Activated CD8-positive, alpha-beta memory T cell treated with anti-CD3 and anti-CD28 coated beads, Interleukin-2, amount 10 ng/mL, durations not matched to agents 7 days and 5 days (primary cell): ENCODE results near the gene SGCE. TPM values are rescaled to one million over a fixed set of nuclear protein-coding genes. Genes with fewer than 3 reads are reported as not detected.

Experiments
- ATAC-seq: fragments of 150-1000 bp; cut with Tn5 transposase; one replicate; pipeline ENCODE4 v1.10.0; 2021; ENCODE audit warnings: moderate library complexity
- CTCF ChIA-PET: fragments of 350-600 bp; sonication (Branson Sonifier 250); formaldehyde crosslinking; loops from one replicate; lab custom pipeline; 2021; ENCODE audit warnings: antibody characterized with exemption; lab: Charles Lee
- DNase-seq: peaks from one replicate; pipeline ENCODE4 v3.0.0-alpha.2; 2020
- H3K27ac Mint-ChIP-seq: one replicate; pipeline ENCODE4 v1.8.0; 2021; ENCODE audit warnings: mild to moderate bottlenecking, mixed read lengths
- H3K27me3 Mint-ChIP-seq: one replicate; pipeline ENCODE4 v1.8.0; 2021; ENCODE audit warnings: mixed read lengths
- H3K36me3 Mint-ChIP-seq: one replicate; pipeline ENCODE4 v1.8.0; 2021; ENCODE audit warnings: mild to moderate bottlenecking, mixed read lengths
- H3K4me1 Mint-ChIP-seq: one replicate; pipeline ENCODE4 v1.8.0; 2021; ENCODE audit warnings: mixed read lengths
- H3K4me3 Mint-ChIP-seq: one replicate; pipeline ENCODE4 v1.8.0; 2021; ENCODE audit warnings: mild to moderate bottlenecking, moderate library complexity, mixed read lengths
- H3K9me3 Mint-ChIP-seq: one replicate; pipeline ENCODE4 v1.8.0; 2022; ENCODE audit warnings: low read depth, mixed read lengths
- total RNA-seq, 2 experiments: library from RNA; stranded (reverse); gene quantifications; one replicate each; pipeline ENCODE4 v1.2.3, GENCODE V29; 2021

The SGCE gene
- total RNA-seq, 2 experiments from 2014 or later = 2.4 to 3.2 TPM

DNA sequence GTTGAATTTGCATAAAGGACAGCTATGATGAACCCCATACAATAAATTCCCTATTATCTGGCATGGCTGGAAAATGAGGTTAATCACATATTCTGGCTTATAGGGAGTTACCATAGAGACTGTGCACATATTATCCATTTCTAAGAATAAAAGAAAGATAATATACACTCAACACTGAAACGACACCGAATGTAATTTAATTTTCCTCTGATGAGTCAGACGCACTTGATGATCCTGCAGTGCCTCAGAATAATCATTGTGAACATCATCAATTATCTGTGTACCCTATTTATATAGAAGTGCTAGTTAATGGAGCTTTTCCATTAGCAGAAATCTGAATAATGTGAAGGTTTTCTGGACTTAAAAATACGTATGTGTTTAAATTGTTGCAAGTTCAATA lies 60.2 kb downstream of the SGCE start:
- no peaks in the 10 kb centered on the region for H3K4me1 Mint-ChIP-seq
- H3K4me3 Mint-ChIP-seq = no peak overlapping the region
- no peaks in the 10 kb centered on the region for H3K27me3 Mint-ChIP-seq
- H3K27ac Mint-ChIP-seq = no peak overlapping the region
- CTCF ChIA-PET = no interaction called here
- H3K36me3 Mint-ChIP-seq = no peaks in the 10 kb centered on the region
- no peak for DNase-seq
- H3K9me3 Mint-ChIP-seq = no peaks in the 10 kb centered on the region
- no peak for ATAC-seq

DNA sequence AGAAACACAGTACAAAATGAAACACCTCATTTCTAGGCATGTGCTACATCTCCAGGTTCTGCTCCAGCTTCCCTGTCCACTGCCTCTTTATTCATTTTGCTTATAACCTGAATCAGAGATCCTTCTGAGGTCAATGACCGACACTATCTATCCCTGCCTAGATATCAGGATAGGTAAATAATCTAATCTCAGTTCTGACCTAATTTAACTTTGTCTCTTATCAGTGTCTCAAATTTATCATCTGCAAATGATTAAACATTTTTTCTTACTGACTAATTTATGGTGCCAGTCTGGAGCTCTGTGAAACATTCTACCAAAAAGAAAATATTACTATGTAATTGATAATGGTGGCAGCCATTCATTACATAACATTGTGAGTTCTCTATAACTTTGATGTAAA lies 61.1 kb downstream of the SGCE start:
- Mint-ChIP-seq H3K4me1 (no peaks in the 10 kb centered on the region), H3K27ac (no peak overlapping the region), H3K27me3 (no peaks in the 10 kb centered on the region), H3K9me3 (no peaks in the 10 kb centered on the region), H3K4me3 (no peak overlapping the region), H3K36me3 (no peaks in the 10 kb centered on the region)
- CTCF ChIA-PET = no interaction called here
- DNase-seq = no peak
- no peak for ATAC-seq

DNA sequence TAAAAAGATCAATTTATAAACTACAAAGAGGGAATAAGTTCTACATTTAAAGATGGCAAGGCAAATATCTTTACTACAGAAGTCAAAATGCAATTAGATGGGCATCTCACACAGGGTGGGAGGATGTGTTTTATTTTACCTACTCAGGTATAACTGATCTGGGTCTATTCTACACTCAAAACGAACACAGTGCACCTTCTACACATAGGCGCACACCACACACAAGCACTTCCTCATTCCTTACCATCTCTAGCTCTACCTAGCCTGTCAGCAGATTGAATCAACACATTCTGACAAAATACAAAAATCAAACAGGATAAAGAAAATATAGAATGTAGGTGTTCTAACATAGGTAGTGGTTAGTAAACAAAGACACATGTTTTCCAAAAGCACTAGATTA lies 64.8 kb downstream of the SGCE start:
- ATAC-seq (no peak), DNase-seq (no peak)
- no peaks in the 10 kb centered on the region for H3K4me1 Mint-ChIP-seq
- H3K9me3 Mint-ChIP-seq = no peaks in the 10 kb centered on the region
- H3K4me3 Mint-ChIP-seq = no peak overlapping the region
- H3K27ac Mint-ChIP-seq = no peak overlapping the region
- H3K27me3 Mint-ChIP-seq = no peaks in the 10 kb centered on the region
- CTCF ChIA-PET = no interaction called here
- no peaks in the 10 kb centered on the region for H3K36me3 Mint-ChIP-seq

DNA sequence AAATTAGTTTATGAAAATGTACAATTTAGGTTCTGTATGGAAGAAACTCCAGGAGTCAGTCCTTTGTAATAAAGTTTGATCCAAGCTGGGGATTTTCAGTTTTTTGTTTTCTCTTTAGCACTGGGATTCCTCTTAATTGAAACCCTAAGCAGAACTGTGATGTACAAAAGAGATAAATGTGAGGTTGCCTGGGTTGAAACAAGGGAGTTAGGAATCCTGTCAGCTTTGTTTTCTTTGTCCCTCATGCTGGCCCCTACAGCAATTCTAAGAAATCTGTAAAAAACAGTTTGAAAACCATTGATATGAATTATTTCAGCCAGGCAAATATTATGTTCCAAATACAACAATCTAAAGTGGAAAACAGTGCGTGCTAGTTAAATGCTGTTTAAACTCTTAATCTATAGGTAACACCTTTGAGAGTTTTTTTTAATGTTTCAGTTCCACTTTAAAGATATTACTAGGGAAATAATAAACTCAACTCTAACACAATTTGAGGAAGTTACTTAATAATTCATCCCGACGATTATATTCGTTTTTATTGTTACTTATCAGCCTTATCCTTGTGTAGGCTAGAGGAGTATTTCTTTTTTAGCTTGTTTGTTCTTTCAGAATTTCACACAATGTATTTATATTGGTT lies 65.3 kb downstream of the SGCE start:
- H3K27ac Mint-ChIP-seq = no peak overlapping the region
- no peaks in the 10 kb centered on the region for H3K9me3 Mint-ChIP-seq
- ATAC-seq (no peak), DNase-seq (no peak)
- CTCF ChIA-PET = no interaction called here
- no peaks in the 10 kb centered on the region for H3K4me1 Mint-ChIP-seq
- no peak overlapping the region for H3K4me3 Mint-ChIP-seq
- H3K27me3 Mint-ChIP-seq = no peaks in the 10 kb centered on the region
- H3K36me3 Mint-ChIP-seq = no peaks in the 10 kb centered on the region

DNA sequence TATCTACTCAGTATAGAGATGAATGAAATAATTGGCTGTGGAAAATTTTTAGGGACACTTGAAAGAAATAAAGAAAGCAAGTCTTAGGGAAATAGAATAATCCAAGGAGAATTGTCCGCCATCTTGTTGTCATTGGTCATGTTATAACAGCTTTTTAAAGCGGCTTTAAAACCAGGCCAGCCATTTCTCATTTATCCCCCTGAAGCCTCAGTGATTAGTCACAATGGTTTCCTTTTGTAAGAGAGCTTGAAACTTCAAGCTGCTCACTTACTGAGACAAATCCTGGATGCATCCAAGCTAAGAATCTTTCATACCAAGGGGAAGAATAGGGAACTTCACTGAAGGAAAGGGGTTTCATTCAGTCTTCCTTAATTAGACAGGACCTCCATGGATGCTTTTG lies 67.9 kb downstream of the SGCE start:
- DNase-seq = no peak
- H3K4me1 Mint-ChIP-seq = no peaks in the 10 kb centered on the region
- no peak overlapping the region for H3K27ac Mint-ChIP-seq
- H3K9me3 Mint-ChIP-seq = no peaks in the 10 kb centered on the region
- CTCF ChIA-PET = no interaction called here
- no peaks in the 10 kb centered on the region for H3K27me3 Mint-ChIP-seq
- H3K36me3 Mint-ChIP-seq = no peaks in the 10 kb centered on the region
- ATAC-seq = no peak
- no peak overlapping the region for H3K4me3 Mint-ChIP-seq

DNA sequence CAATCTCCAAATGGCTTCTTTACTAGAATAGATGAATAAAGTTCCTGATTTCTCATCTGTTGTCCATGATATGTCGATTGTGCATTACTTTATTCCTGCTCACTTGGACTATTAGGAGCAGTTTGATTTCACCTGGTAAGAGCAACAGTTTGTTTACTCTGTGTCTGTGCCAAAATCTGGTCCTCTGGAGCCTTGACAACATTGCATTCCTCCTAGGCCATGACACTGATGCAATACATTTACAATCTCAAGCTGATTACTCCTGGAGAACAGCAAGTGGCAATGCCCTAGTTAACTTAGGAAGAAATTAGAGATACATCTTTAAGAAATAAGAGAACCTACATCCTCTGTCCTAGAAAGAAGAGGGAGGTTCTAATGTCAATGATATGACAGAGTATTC lies 71.8 kb downstream of the SGCE start:
- CTCF ChIA-PET = no interaction called here
- Mint-ChIP-seq H3K27ac (no peak overlapping the region), H3K4me3 (no peak overlapping the region), H3K36me3 (peaks cover 3% of the 10 kb centered on the region), H3K27me3 (no peaks in the 10 kb centered on the region), H3K9me3 (peaks cover 4% of the 10 kb centered on the region), H3K4me1 (no peaks in the 10 kb centered on the region)
- ATAC-seq (no peak), DNase-seq (no peak)

DNA sequence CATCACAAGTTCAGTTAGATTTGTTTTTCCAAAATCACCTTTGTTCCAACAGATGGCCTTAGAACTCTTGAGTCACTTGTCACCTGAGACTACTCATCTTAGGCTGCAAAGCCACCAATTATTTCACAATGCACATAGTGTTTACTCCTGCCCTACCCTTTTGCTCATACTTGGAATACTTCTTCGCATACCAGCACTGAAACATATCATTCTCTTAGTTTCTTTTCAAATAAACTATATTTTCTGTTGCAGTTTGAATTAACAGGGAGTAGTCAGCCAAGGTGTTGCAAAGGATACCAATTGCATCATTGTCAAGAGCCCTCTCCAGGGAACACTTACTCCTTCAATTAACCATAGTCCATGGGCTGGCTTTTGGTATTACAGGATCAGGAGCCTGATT lies 75.3 kb downstream of the SGCE start:
- H3K4me1 Mint-ChIP-seq = no peaks in the 10 kb centered on the region
- DNase-seq (no peak), ATAC-seq (no peak)
- H3K27ac Mint-ChIP-seq = no peak overlapping the region
- H3K36me3 Mint-ChIP-seq = peaks cover 19% of the 10 kb centered on the region
- CTCF ChIA-PET = no interaction called here
- H3K27me3 Mint-ChIP-seq = no peaks in the 10 kb centered on the region
- H3K4me3 Mint-ChIP-seq = no peak overlapping the region
- peaks cover 10% of the 10 kb centered on the region for H3K9me3 Mint-ChIP-seq

DNA sequence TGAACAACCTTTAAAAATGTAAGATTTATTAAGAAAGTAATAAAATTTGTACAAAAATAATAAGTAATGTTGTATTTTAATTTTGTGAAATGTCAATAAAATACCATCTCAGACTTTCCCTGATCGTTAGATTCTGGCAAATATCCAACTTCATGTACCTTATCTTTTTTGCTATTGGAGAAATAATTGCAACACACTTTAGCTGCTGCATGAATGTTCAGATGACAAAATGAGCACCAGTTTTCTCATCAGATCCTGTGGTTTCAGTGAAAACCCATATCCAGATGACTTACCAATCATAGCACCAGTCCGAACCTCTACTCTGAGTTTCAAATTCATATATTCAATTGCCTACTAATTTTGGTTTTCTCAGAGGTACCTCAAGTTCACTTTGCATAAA lies 76.5 kb downstream of the SGCE start:
- Mint-ChIP-seq H3K27me3 (no peaks in the 10 kb centered on the region), H3K27ac (no peak overlapping the region), H3K4me1 (no peaks in the 10 kb centered on the region), H3K4me3 (no peak overlapping the region), H3K36me3 (peaks cover 26% of the 10 kb centered on the region), H3K9me3 (peaks cover 16% of the 10 kb centered on the region)
- ATAC-seq = no peak
- CTCF ChIA-PET = no interaction called here
- no peak for DNase-seq

DNA sequence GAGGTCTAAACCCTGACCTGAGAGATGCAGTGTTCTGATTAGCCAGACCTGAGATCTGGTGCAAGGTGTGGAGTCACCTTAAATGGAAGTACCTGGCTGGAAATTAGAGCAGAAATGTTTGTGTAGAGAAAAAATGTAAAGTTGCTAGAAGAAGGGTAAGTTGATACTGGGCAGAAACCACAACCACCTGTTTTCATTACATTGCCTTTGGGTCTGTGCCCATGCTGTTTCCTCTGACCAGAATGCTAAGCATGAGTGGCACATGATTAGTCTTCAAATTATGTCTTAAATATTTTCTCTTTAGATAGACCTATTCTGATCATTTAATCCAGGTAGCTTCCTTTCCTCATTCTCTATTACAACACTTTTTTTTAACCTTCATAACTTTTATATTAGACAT lies 77.3 kb downstream of the SGCE start:
- H3K4me1 Mint-ChIP-seq = no peaks in the 10 kb centered on the region
- no peak overlapping the region for H3K27ac Mint-ChIP-seq
- H3K36me3 Mint-ChIP-seq = peaks cover 32% of the 10 kb centered on the region
- no peak for DNase-seq
- H3K27me3 Mint-ChIP-seq = no peaks in the 10 kb centered on the region
- peaks cover 16% of the 10 kb centered on the region for H3K9me3 Mint-ChIP-seq
- CTCF ChIA-PET = no interaction called here
- ATAC-seq = no peak
- no peak overlapping the region for H3K4me3 Mint-ChIP-seq

DNA sequence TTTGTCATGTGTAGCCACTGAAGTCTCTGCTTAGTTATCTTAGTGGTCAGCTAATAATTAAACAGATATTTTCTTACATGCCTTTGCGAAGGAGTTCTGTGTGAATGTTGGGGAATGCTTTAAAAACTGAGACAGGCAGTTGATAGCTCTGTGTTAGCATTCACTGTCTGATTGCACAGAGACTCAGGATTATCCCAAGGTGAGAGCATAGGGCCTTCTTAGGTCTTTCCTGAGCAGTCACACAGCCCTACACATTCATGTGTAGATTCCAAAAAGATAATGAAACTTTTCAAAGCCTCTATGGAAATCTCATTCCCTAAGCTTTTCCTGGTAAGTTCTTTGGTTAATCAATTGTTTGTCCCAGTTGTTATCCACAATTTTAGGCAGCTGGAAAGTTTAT lies 78.6 kb downstream of the SGCE start:
- Mint-ChIP-seq H3K4me3 (no peak overlapping the region), H3K27ac (no peak overlapping the region), H3K36me3 (peaks cover 34% of the 10 kb centered on the region), H3K27me3 (no peaks in the 10 kb centered on the region), H3K4me1 (no peaks in the 10 kb centered on the region), H3K9me3 (peaks cover 16% of the 10 kb centered on the region)
- DNase-seq (no peak), ATAC-seq (no peak)
- CTCF ChIA-PET = no interaction called here

DNA sequence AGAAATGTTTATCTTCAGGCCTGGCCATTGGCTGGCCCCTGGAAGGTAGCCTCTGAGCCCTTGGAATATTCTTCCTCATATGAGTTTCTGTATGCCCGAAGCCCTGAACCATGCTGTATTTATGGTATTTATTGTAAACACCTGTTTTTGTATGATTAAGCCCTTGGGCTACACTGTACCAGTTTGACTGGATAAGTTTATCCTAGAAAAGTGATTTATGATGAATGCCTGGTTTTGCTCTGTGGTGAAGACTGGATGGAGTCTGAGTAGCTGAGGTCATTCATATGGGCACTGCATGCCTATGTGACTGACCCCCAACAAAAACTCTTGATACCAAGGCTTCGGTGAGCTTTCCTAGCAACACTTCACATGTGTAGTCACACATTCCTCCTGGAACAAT lies 79.6 kb downstream of the SGCE start:
- no peak for DNase-seq
- Mint-ChIP-seq H3K27me3 (no peaks in the 10 kb centered on the region), H3K27ac (no peak overlapping the region), H3K36me3 (peaks cover 38% of the 10 kb centered on the region), H3K9me3 (peaks cover 16% of the 10 kb centered on the region), H3K4me3 (no peak overlapping the region), H3K4me1 (no peaks in the 10 kb centered on the region)
- no peak for ATAC-seq
- CTCF ChIA-PET = no interaction called here

DNA sequence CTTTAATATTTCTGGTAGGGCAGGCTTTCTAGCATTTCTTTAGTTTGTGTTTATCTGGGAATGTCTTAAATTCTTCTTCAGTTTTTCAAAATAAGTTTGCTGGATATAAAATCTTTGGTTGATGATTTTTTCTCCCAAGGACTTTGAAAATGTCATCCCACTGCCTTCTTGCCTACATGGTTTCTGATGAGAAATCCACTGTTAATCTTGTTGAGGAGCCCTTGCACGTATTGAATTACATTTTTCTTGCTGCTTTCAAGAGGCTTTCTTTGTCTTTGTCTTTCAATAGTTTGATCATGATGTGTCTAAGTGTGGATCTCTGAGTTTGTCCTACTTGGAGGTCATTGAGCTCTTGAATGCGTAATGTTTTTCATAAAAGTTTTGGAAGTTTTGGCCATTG lies 80.3 kb downstream of the SGCE start:
- H3K9me3 Mint-ChIP-seq = peaks cover 16% of the 10 kb centered on the region
- H3K36me3 Mint-ChIP-seq = peaks cover 41% of the 10 kb centered on the region
- CTCF ChIA-PET = no interaction called here
- H3K27me3 Mint-ChIP-seq = no peaks in the 10 kb centered on the region
- no peaks in the 10 kb centered on the region for H3K4me1 Mint-ChIP-seq
- H3K27ac Mint-ChIP-seq = no peak overlapping the region
- ATAC-seq (no peak), DNase-seq (no peak)
- H3K4me3 Mint-ChIP-seq = no peak overlapping the region

DNA sequence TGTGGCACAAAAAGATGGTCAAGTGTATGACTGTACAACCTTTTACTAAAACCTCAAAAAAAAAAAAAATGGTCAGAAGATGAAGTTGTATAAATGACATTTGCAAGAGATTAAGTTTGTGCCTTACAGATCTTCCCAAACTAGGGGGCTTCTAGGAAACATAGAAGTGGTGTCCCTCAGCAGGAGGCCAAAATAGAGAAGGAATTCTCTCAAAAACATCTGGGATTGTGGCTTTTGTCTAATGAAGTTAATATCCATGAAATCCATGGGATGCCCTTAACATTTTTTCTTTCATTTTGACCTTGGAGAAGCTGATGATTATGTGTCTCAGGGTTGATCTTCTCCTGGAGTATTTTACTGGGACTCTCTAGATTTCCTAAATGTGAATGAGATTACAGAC lies 84.1 kb downstream of the SGCE start:
- H3K36me3 Mint-ChIP-seq = peaks cover 36% of the 10 kb centered on the region
- H3K4me1 Mint-ChIP-seq = no peaks in the 10 kb centered on the region
- no peak overlapping the region for H3K27ac Mint-ChIP-seq
- no peak for DNase-seq
- ATAC-seq = no peak
- H3K4me3 Mint-ChIP-seq = no peak overlapping the region
- H3K9me3 Mint-ChIP-seq = peaks cover 12% of the 10 kb centered on the region
- H3K27me3 Mint-ChIP-seq = no peaks in the 10 kb centered on the region
- CTCF ChIA-PET = no interaction called here

DNA sequence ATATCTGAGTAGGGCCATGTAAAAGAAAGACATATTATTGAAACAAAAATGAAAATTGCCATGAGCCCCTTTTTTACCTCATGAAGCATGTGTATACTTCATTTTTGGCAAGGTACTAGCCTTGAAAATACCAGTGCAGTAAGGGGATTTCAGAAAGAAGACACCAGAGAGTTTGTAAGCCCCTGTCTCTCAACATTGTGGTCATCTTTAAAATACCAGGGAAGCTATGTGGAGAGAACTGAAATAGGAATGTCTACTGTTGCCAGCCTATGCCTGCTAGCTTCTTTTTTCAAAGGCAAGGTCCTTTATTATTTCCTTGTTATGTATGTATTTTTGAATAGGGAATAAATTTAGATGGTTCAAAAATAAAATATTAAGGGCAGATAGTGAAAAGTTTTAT lies 88.5 kb downstream of the SGCE start:
- peaks cover 2% of the 10 kb centered on the region for H3K9me3 Mint-ChIP-seq
- H3K4me1 Mint-ChIP-seq = no peaks in the 10 kb centered on the region
- no peak for DNase-seq
- CTCF ChIA-PET = no interaction called here
- H3K27ac Mint-ChIP-seq = no peak overlapping the region
- no peaks in the 10 kb centered on the region for H3K27me3 Mint-ChIP-seq
- no peak for ATAC-seq
- no peak overlapping the region for H3K4me3 Mint-ChIP-seq
- peaks cover 10% of the 10 kb centered on the region for H3K36me3 Mint-ChIP-seq
